Smooth muscle cell (in vitro differentiated cells): ENCODE measurements around the gene FCER1A. TPM values are rescaled to one million over a fixed set of nuclear protein-coding genes. Genes with fewer than 3 reads are reported as not detected.

Experiments used
- DNase-seq: peaks from one replicate; lab custom pipeline; 2025; ENCODE audit not compliant: unreplicated experiment; lab: John Stamatoyannopoulos, UW
- H2AFZ ChIP-seq: fragments of 200-600 bp; sonication (generic); 2 replicates; pipeline ENCODE4 v1.6.0; 2016; ENCODE audit warnings: antibody characterized with exemption, low read depth, mild to moderate bottlenecking
- H3F3A ChIP-seq: fragments of 200-600 bp; sonication (generic); 2 replicates; pipeline ENCODE4 v1.6.0; 2017; ENCODE audit warnings: antibody characterized with exemption, low read depth
- H3K27ac ChIP-seq: fragments of 200-600 bp; sonication (generic); 2 replicates; pipeline ENCODE4 v1.5.1; 2016; ENCODE audit warnings: low read depth, mild to moderate bottlenecking
- H3K27me3 ChIP-seq: fragments of 200-600 bp; sonication (generic); 2 replicates; pipeline ENCODE4 v1.6.1; 2016; ENCODE audit warnings: low read depth, mild to moderate bottlenecking
- H3K36me3 ChIP-seq: fragments of 200-600 bp; sonication (generic); 2 replicates; pipeline ENCODE4 v1.5.1; 2016; ENCODE audit warnings: low read depth
- H3K4me1 ChIP-seq: fragments of 200-600 bp; sonication (generic); 2 replicates; pipeline ENCODE4 v1.5.1; 2016; ENCODE audit warnings: low read depth
- H3K4me2 ChIP-seq: fragments of 200-600 bp; sonication (generic); 2 replicates; pipeline ENCODE4 v1.6.0; 2016; ENCODE audit warnings: mild to moderate bottlenecking
- H3K4me3 ChIP-seq: fragments of 200-600 bp; sonication (generic); 2 replicates; pipeline ENCODE4 v1.5.1; 2016; ENCODE audit warnings: mild to moderate bottlenecking
- H3K79me2 ChIP-seq: fragments of 200-600 bp; sonication (generic); 2 replicates; pipeline ENCODE4 v1.6.0; 2016; ENCODE audit warnings: low read depth, mild to moderate bottlenecking
- H3K9ac ChIP-seq: fragments of 200-600 bp; sonication (generic); 2 replicates; pipeline ENCODE4 v1.6.0; 2016; ENCODE audit warnings: low read depth
- H3K9me3 ChIP-seq: fragments of 200-600 bp; sonication (generic); replicated peaks from 2 replicates; pipeline ENCODE4 v1.5.1; 2016; ENCODE audit warnings: low read depth
- H4K20me1 ChIP-seq: fragments of 200-600 bp; sonication (generic); 2 replicates; pipeline ENCODE4 v1.6.0; 2016; ENCODE audit warnings: low read depth
- WGBS: methylation state at CpG from one replicate; pipeline ENCODE4 v1.1.7; 2016; ENCODE audit warnings: low lambda C conversion rate; 5-methylcytosine and 5-hydroxymethylcytosine counted together
- polyA plus RNA-seq: library from polyadenylated mRNA; unstranded; fragments of >200 nt; fragmentation: Nextera tagmentation; extraction: Ambion mirVana; gene quantifications from 2 replicates; pipeline ENCODE4 v1.2.1, GENCODE V29; 2016
- total RNA-seq: library from RNA; depleted of rRNA; stranded (reverse); fragments of >200 nt; gene quantifications from 2 replicates; pipeline ENCODE4 v1.2.3, GENCODE V29; 2014
- TF ChIP-seq, protein P1 (sequence below): fragments of 200-600 bp; sonication (generic); IDR thresholded peaks from 2 replicates; pipeline ENCODE4 v1.5.1; 2017; ENCODE audit warnings: borderline replicate concordance, mild to moderate bottlenecking, antibody characterized with exemption; ENCODE audit not compliant: insufficient read depth, poor library complexity, severe bottlenecking

Gene FCER1A
- total and polyA plus RNA-seq, 2 experiments from 2014 or later = not detected

DNA sequence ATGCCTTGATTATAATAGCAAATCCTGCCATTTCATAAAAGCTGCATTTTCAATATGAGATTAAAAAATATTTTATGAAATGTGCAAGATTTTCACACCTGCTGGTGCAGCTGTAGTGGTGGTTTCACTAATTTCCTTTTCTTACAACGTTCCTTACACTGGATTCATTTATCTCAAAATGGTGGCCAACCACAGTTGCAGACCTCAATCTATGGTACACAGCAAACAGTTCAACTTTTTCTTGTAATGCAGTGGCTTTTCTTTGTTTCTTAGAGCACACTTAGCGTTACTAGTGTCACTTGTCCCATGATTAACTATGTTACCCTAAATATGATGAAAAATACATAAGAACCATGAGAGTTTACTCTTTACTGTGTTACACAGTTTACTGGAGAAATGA, 32.7 kb downstream of the FCER1A start:
- Histone ChIP-seq H3K9ac (no peak overlapping the region), H3K27ac (no peak overlapping the region), H3K27me3 (no peaks in the 10 kb centered on the region), H3K36me3 (no peaks in the 10 kb centered on the region), H3K4me2 (no peak overlapping the region), H3K9me3 (peaks cover 9% of the 10 kb centered on the region), H3K4me1 (no peaks in the 10 kb centered on the region), H4K20me1 (no peaks in the 10 kb centered on the region), H2AFZ (no peak overlapping the region), H3K4me3 (no peak overlapping the region), H3F3A (no peaks in the 10 kb centered on the region), H3K79me2 (no peaks in the 10 kb centered on the region)
- TF ChIP-seq, protein P1, sequence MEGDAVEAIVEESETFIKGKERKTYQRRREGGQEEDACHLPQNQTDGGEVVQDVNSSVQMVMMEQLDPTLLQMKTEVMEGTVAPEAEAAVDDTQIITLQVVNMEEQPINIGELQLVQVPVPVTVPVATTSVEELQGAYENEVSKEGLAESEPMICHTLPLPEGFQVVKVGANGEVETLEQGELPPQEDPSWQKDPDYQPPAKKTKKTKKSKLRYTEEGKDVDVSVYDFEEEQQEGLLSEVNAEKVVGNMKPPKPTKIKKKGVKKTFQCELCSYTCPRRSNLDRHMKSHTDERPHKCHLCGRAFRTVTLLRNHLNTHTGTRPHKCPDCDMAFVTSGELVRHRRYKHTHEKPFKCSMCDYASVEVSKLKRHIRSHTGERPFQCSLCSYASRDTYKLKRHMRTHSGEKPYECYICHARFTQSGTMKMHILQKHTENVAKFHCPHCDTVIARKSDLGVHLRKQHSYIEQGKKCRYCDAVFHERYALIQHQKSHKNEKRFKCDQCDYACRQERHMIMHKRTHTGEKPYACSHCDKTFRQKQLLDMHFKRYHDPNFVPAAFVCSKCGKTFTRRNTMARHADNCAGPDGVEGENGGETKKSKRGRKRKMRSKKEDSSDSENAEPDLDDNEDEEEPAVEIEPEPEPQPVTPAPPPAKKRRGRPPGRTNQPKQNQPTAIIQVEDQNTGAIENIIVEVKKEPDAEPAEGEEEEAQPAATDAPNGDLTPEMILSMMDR = no peak
- WGBS = 67% methylated on average over 2 of the region's 2 CpGs
- DNase-seq = no peak

DNA sequence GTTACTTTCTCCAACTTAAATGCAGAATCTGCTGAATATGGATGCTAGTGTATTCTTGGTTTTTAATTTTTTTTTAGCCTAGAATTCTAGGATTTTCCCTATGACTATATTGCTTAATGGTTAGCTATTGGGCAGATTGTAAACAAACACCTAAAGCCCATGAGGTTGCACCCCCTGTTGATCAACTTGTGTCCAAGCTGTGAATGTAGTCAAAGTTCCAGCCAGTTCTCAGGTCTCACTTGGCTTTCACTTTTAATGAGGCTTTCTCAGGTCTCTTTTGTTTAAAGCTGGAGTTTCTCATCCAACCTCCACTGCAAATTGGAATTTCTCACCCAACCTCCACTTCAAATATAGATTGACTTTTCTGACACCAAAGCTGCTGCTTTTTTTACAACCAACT, 35.9 kb downstream of the FCER1A start:
- Histone ChIP-seq H3F3A (no peaks in the 10 kb centered on the region), H2AFZ (no peak overlapping the region), H3K4me3 (no peak overlapping the region), H3K27ac (no peak overlapping the region), H3K4me1 (no peaks in the 10 kb centered on the region), H3K36me3 (no peaks in the 10 kb centered on the region), H3K9me3 (peaks cover 9% of the 10 kb centered on the region), H3K27me3 (no peaks in the 10 kb centered on the region), H3K79me2 (no peaks in the 10 kb centered on the region), H3K4me2 (no peak overlapping the region), H4K20me1 (no peaks in the 10 kb centered on the region), H3K9ac (no peak overlapping the region)
- TF ChIP-seq, protein P1 = no peak
- no peak for DNase-seq

DNA sequence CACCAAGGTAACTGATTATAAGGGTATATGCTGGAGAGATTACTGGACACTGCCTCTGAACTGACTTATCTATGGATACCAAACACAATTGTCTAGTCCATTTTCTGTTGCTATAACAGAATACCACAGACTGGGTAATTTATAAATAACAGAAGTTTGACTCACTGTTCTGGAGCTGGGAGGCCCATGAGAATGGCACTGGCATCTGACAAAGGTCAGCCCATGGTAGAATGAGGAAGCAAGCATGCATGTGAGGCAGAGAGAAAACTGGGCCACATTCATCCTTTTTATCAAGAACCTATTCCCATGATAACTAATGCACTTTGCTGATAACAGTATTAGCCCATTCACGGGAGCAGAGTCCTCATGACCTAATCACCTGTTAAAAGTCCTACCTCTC, 37.4 kb downstream of the FCER1A start:
- Histone ChIP-seq H3K9me3 (peaks cover 14% of the 10 kb centered on the region), H4K20me1 (no peaks in the 10 kb centered on the region), H3K79me2 (no peaks in the 10 kb centered on the region), H3K9ac (no peak overlapping the region), H3K4me1 (no peaks in the 10 kb centered on the region), H3K27ac (no peak overlapping the region), H3F3A (no peaks in the 10 kb centered on the region), H3K36me3 (no peaks in the 10 kb centered on the region), H3K27me3 (no peaks in the 10 kb centered on the region), H2AFZ (no peak overlapping the region), H3K4me2 (no peak overlapping the region), H3K4me3 (no peak overlapping the region)
- no peak for DNase-seq
- 72% methylated on average over 1 of the region's 1 CpG for WGBS
- TF ChIP-seq, protein P1 = no peak

DNA sequence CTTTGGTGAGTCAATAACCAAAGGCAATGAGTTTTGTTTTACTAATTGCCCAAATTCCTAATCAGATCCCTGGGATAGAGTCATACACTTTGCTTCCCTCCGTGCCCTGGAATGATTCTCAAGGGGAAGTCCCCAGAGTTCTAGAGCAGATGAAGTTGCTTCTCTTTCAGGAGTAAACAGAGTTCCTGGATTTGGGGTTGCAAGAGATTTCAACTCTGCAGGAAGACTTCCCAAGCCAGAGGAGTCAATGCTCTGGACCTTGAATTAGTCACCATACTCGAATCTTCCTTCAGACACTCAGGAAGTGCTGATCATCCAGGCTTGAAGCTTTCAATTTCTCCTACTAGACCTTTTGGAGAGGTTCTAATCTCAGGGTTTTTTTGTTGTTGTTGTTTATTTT, 39.6 kb downstream of the FCER1A start:
- Histone ChIP-seq H3F3A (no peaks in the 10 kb centered on the region), H3K4me2 (no peak overlapping the region), H3K79me2 (no peaks in the 10 kb centered on the region), H3K9ac (no peak overlapping the region), H3K36me3 (no peaks in the 10 kb centered on the region), H3K4me1 (no peaks in the 10 kb centered on the region), H3K9me3 (peaks cover 14% of the 10 kb centered on the region), H2AFZ (no peak overlapping the region), H3K27me3 (no peaks in the 10 kb centered on the region), H3K4me3 (no peak overlapping the region), H3K27ac (no peak overlapping the region), H4K20me1 (no peaks in the 10 kb centered on the region)
- WGBS = 29% methylated on average over 2 of the region's 2 CpGs
- DNase-seq = no peak
- TF ChIP-seq, protein P1 = no peak
